ENCODE results near the gene TENM4.

DNA sequence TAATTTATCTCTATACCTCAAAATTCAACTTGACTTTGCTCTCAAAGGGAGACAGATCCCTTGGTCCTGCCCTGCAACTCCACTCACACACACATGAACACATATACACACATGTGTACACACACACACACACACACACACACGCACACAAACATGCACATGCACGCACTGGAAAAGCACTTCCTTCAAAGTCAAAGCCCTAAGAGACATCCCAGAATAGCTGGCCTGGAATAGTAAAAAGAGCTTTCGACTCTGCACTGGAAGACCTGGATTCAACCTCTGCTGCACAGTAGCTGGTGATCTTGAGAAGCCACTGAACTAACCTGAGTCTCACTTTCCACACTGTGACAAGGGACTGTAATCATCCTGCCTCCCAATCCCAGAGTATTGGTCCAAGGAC is 26.8 kb downstream of the TENM4 start:
- TF ChIP-seq, protein P1, sequence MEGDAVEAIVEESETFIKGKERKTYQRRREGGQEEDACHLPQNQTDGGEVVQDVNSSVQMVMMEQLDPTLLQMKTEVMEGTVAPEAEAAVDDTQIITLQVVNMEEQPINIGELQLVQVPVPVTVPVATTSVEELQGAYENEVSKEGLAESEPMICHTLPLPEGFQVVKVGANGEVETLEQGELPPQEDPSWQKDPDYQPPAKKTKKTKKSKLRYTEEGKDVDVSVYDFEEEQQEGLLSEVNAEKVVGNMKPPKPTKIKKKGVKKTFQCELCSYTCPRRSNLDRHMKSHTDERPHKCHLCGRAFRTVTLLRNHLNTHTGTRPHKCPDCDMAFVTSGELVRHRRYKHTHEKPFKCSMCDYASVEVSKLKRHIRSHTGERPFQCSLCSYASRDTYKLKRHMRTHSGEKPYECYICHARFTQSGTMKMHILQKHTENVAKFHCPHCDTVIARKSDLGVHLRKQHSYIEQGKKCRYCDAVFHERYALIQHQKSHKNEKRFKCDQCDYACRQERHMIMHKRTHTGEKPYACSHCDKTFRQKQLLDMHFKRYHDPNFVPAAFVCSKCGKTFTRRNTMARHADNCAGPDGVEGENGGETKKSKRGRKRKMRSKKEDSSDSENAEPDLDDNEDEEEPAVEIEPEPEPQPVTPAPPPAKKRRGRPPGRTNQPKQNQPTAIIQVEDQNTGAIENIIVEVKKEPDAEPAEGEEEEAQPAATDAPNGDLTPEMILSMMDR (IDR thresholded peaks at IDR 0.05; ENCODE audit: control extremely low read depth in 1 of 3, insufficient read depth in 1 of 3, low read depth in 1 of 3, low read length in 3 of 3): no peak
- TF ChIP-seq RAD21 (IDR thresholded peaks at IDR 0.05 in 1 of 2, conservative IDR thresholded peaks at IDR 0.05 in 1 of 2; ENCODE audit: low read depth in 2 of 2, low read length in 2 of 2): no peak
- TF ChIP-seq CEBPB (IDR thresholded peaks at IDR 0.05; ENCODE audit: low read depth, low read length): no peak
- no peak for TF ChIP-seq POLR2A (IDR thresholded peaks at IDR 0.05; ENCODE audit: control extremely low read depth in 1 of 2, low read depth in 2 of 2, low read length in 2 of 2)
- TF ChIP-seq MAFK (IDR thresholded peaks at IDR 0.05; ENCODE audit: low read depth, low read length): no peak
- no peak for TF ChIP-seq JUN (IDR thresholded peaks at IDR 0.05; ENCODE audit: low read depth, low read length)
- TF ChIP-seq RFX5 (IDR thresholded peaks at IDR 0.05; ENCODE audit: borderline replicate concordance, low read depth, low read length): no peak
- no peak for TF ChIP-seq POLR2AphosphoS5 (IDR thresholded peaks at IDR 0.05; ENCODE audit: low read depth, low read length)
